IPS-20b (cell line): ENCODE data around the gene DPEP1.
"Not testable (repeated sequence)": the region's sequence is repeated elsewhere in the genome, so short reads cannot be mapped to it uniquely, and the experiment has no call there.

Source experiments
- H3K27ac ChIP-seq: one replicate; pipeline ENCODE4 v1.5.1; 2013; ENCODE audit warnings: low read length
- H3K27me3 ChIP-seq: 2 replicates; pipeline ENCODE4 v1.6.1; 2013; ENCODE audit warnings: mild to moderate bottlenecking, low read length, inconsistent platforms; ENCODE audit not compliant: insufficient read depth
- H3K36me3 ChIP-seq: 2 replicates; pipeline ENCODE4 v1.6.1; 2013; ENCODE audit warnings: low read depth, mild to moderate bottlenecking, inconsistent platforms, low read length, moderate library complexity; ENCODE audit not compliant: insufficient read depth
- H3K4me1 ChIP-seq: 2 replicates; pipeline ENCODE4 v1.6.1; 2013; ENCODE audit warnings: mild to moderate bottlenecking, control low read depth, inconsistent platforms, low read length, moderate library complexity; ENCODE audit not compliant: insufficient read depth
- H3K4me3 ChIP-seq: 2 replicates; pipeline ENCODE4 v1.5.1; 2013; ENCODE audit warnings: mild to moderate bottlenecking, low read length, inconsistent platforms
- H3K9ac ChIP-seq: 2 replicates; pipeline ENCODE4 v1.6.1; 2013; ENCODE audit warnings: low read depth, mild to moderate bottlenecking, inconsistent platforms, low read length, moderate library complexity
- H3K9me3 ChIP-seq: 2 replicates; pipeline ENCODE4 v1.6.1; 2013; ENCODE audit warnings: mild to moderate bottlenecking, low read depth, low read length, inconsistent platforms; ENCODE audit not compliant: insufficient read depth

Gene DPEP1

DNA sequence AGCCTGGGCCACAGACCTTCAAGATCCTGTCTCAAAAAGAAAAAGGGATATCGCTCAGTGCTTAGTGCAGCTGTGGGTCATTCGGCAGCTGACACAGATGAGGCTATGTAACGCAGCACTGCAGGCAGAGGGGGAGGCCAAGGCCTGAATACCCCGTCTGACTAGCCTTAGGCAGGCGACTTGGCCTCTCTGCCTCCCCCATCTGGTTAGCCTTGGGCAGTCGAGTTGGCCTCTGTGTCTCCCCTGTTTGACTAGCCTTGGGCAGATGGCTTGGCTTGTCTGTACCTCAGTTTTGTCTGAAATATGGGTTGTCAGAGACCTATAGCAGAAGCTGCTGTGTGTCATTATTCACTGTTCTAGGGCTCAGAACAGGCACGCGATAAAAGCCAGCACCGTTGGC, 54.2 kb downstream of the DPEP1 start:
- Histone ChIP-seq H3K27ac (no peak overlapping the region), H3K4me3 (no peak overlapping the region), H3K27me3 (no peaks in the 10 kb centered on the region), H3K9me3 (peaks cover 14% of the 10 kb centered on the region; the same call in 1 of the 2 replicates), H3K4me1 (no peaks in the 10 kb centered on the region), H3K36me3 (peaks cover 16% of the 10 kb centered on the region), H3K9ac (no peak overlapping the region)

DNA sequence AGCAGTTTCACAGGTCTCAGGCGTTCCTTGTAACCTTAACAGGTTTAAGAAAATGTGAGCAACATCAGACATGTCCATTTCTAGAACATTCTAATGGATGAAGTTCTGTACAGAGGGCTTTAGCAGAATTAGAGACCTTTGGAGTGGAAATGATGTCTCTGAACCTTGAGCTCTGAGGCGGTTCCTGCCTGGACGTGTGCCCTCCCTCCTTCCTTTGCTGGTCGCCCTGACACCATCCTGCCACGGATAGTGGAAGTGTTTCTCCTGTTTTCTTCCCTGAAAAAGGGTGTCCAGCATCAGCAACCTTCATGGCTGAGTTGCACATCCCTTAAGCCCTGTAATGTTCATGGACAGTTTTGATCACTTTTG, 55.3 kb downstream of the DPEP1 start:
- Histone ChIP-seq H3K9ac (no peak overlapping the region), H3K9me3 (peaks cover 14% of the 10 kb centered on the region; the same call in 1 of the 2 replicates), H3K27me3 (no peaks in the 10 kb centered on the region), H3K4me1 (no peaks in the 10 kb centered on the region), H3K27ac (no peak overlapping the region), H3K4me3 (no peak overlapping the region), H3K36me3 (peaks cover 5% of the 10 kb centered on the region; the same call in 1 of the 2 replicates)

DNA sequence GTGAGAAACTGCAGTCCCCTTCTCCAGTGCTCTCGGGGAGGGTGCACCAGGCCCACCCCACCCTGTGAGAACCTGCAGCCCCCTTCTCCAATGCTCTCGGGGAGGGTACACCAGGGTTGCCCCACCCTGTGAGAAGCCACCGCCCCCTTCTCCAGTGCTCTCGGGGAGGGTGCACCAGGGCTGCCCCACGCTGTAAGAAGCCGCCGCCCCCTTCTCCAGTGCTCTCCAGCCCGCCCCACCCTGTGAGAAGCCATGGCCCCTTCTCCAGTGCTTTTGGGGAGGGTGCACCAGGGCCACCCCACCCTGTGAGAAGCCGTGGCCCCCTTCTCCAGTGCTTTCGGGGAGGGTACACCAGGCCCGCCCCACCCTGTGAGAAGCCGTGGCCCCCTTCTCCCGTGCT, 56.3 kb downstream of the DPEP1 start:
- H3K27ac ChIP-seq, result no peak overlapping the region
- no peaks in the 10 kb centered on the region for H3K27me3 ChIP-seq
- H3K9me3 ChIP-seq, result peaks cover 13% of the 10 kb centered on the region; the same call in 1 of the 2 replicates
- no peaks in the 10 kb centered on the region for H3K36me3 ChIP-seq
- no peak overlapping the region for H3K4me3 ChIP-seq
- H3K9ac ChIP-seq, result no peak overlapping the region
- no peaks in the 10 kb centered on the region for H3K4me1 ChIP-seq

DNA sequence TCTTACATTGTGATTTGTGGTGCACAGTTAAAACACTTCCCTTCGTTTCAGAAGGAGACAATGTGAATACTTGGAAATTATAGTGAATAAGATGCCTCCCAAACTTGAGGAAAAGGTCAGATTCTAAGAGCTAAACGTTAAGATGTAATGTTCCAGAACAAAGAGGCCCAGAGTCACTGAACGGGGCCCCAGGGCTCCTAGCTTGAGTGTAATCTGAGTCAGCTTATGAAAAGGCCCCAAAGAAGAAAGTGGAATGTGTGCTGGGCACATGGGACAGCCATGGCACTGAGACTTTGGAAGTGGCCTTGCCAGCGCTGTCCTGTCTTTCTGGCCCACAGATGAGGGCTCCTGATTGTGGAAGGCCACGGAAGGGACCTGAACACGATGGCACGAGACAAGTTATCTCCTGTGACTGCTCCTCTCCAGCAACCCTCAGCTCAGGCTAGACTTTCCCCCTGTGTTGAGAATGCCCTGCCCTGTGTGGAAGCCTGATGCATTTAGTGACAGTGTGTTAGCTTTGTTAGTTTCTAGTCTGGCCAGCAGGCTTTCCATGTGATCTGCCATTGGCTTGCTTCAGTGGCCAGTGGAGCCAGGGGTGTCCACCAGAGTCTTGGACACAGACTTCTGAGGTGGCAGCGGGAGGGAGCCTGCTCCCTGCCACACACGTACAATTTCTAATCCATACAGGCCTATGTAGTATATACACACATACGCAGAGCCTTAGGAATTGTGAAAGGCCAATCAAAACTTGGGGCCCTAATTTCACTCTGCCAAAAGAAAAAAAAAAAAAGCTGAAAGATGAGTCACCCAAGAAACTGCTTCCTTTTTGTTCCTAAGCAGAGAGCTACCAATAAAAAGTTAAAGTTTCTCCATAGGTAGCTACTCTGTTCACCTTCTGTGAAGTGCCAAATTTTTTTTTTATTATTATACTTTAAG, 57.3 kb downstream of the DPEP1 start:
- Histone ChIP-seq H3K9ac (no peak overlapping the region), H3K36me3 (no peaks in the 10 kb centered on the region), H3K27ac (no peak overlapping the region)

DNA sequence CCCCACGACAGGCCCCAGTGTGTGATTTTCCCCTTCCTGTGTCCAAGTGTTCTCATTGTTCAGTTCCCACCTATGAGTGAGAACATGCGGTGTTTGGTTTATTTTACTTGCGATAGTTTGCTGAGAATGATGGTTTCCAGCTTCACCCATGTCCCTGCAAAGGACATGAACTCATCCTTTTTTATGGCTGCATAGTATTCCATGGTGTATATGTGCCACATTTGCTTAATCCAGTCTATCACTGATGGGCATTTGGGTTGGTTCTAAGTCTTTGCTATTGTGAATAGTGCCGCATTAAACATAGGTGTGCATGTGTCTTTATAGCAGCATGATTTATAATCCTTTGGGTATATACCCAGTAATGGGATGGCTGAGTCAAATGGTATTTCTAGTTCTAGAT, 58.1 kb downstream of the DPEP1 start:
- not testable (repeated sequence) for H3K27ac ChIP-seq, H3K4me1 ChIP-seq, H3K9me3 ChIP-seq, H3K4me3 ChIP-seq, H3K27me3 ChIP-seq, H3K9ac ChIP-seq, H3K36me3 ChIP-seq

More for the DNA sequence above, 57.3 kb downstream of the DPEP1 start:
- Histone ChIP-seq H3K9me3 (peaks cover 8% of the 10 kb centered on the region; the same call in 1 of the 2 replicates), H3K4me1 (no peaks in the 10 kb centered on the region), H3K4me3 (no peak overlapping the region), H3K27me3 (no peaks in the 10 kb centered on the region)

DNA sequence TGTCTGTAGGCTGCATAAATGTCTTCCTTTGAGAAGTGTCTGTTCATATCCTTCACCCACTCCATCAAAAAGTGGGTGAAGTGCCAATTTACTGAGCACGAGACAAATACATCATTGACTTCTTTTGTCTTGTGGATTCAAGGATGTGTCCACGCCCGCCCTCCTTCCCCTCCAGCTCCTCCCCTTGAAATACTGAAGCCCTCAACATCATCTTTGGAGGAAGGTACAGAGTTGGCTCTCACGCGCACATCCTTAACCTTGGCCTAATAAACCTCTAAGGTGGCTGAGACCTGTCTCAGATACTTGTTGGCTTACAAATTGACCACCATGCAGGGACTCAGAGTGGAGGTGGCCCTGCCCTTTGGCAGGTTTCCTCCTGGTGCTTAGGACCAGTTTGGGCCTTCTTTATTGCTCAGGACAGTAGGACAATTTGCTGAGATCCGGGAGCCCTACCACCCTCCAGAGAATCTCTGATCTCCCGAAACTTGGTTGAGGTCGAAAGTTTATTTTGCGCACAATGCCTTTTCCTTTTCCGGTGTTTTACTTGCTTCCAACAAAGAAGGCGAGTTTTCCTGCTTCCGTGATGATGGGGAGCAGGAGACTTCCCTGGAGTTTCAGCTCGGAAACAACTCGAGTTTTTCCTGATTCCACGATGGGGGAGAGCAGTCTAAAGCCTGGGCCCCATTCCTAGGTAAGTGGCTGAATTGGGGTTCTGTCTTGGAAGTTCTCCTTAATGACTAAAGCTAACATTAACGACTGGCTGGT, 58.9 kb downstream of the DPEP1 start:
- no peak overlapping the region for H3K4me3 ChIP-seq
- H3K27me3 ChIP-seq, result no peaks in the 10 kb centered on the region
- no peaks in the 10 kb centered on the region for H3K36me3 ChIP-seq
- no peak overlapping the region for H3K27ac ChIP-seq
- no peaks in the 10 kb centered on the region for H3K4me1 ChIP-seq
- H3K9ac ChIP-seq, result no peak overlapping the region
- H3K9me3 ChIP-seq, result peaks cover 10% of the 10 kb centered on the region; the same call in 1 of the 2 replicates

DNA sequence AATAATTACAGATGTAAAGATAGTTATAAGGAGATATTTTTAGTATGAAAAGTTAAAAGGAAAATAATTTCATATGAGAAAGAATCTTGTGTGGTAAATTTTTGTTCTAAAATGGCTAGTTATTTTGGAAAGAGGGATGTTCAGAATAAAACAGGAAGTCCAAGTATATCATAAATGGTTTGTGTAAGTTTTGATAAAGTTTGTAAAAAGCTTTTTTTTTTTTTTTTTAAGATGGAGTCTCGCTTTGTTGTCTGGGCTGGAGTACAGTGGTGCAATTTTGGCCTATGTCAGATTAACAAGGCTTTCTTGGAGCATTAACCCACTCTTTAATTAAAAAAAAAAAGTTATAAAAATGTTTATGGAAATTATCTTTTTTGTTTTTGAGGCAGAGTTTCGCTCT, 64.8 kb downstream of the DPEP1 start:
- H3K27ac ChIP-seq, result no peak overlapping the region
- H3K27me3 ChIP-seq, result no peaks in the 10 kb centered on the region
- peaks cover 34% of the 10 kb centered on the region for H3K9me3 ChIP-seq
- 0 out of 2 replicates have a peak, but pooled peaks cover 8% of the 10 kb centered on the region for H3K36me3 ChIP-seq
- H3K4me3 ChIP-seq, result no peak overlapping the region
- H3K9ac ChIP-seq, result no peak overlapping the region
- no peaks in the 10 kb centered on the region for H3K4me1 ChIP-seq

DNA sequence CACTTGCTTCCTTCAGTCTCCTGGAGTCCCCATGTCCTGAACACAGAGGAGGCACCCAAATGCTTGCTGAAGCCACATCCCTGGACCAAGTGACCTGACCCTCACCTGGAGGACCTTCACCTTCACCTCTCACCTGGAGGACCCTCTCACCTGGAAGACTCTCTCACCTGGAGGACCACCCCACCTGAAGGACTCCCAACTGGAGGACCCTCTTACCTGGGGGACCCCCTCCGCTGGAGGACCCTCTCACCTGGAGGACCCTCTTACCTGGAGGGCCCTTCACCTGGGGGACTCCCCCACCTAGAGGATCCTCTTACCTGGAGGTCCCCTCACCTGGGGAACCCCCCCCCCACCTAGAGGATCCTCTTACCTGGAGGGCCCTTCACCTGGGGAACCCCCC, 72.5 kb downstream of the DPEP1 start:
- H3K27ac ChIP-seq, result no peak overlapping the region
- H3K9ac ChIP-seq, result no peak overlapping the region
- no peaks in the 10 kb centered on the region for H3K27me3 ChIP-seq
- H3K36me3 ChIP-seq, result peaks cover 34% of the 10 kb centered on the region
- peaks cover 20% of the 10 kb centered on the region for H3K9me3 ChIP-seq
- 0 out of 2 replicates have a peak, but pooled peaks cover 6% of the 10 kb centered on the region for H3K4me1 ChIP-seq
- H3K4me3 ChIP-seq, result peak overlapping the region; percentile 93; the same call in 1 of the 2 replicates

DNA sequence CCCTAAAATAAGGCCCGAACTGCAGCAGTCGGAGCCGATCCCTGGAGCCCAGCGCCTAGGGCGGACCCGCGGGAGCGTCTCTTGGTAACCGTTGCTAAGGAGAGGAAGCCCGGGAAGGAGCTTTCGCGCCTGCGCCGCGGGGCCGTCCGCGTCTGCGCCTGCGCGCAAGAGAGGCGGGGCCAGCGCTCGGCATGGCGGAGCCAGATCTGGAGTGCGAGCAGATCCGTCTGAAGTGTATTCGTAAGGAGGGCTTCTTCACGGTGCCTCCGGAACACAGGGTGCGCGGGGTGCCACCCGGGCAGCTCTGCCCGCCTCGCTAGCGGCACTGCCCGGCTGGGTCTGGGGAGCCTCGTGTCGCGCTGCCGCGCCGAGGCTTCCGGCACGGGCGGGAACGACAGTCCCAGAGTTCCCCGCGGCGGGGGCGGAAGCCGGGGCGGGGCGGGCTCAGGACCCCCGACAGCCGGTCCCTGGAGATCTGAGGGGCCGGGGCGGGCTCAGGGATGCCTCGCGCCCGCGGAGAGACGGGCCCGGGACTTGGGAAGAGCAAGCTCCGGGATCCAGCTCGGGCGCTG, 73.2 kb downstream of the DPEP1 start, which contains the start of gene CDK10:
Gene CDK10 (plus strand): TSS at position 170 of the 572 bp plus-strand sequence. CDS start 22 bp downstream, at position 192.
- Histone ChIP-seq H3K27ac (peak within 1 kb of the TSS; percentile 89), H3K9me3 (peaks cover 15% of the 10 kb centered on the region), H3K36me3 (peaks cover 39% of the 10 kb centered on the region), H3K4me1 (0 out of 2 replicates have a peak, but pooled peaks cover 6% of the 10 kb centered on the region), H3K4me3 (peak within 1 kb of the TSS; percentile 93), H3K9ac (peak within 1 kb of the TSS; percentile 91), H3K27me3 (no peaks in the 10 kb centered on the region)

DNA sequence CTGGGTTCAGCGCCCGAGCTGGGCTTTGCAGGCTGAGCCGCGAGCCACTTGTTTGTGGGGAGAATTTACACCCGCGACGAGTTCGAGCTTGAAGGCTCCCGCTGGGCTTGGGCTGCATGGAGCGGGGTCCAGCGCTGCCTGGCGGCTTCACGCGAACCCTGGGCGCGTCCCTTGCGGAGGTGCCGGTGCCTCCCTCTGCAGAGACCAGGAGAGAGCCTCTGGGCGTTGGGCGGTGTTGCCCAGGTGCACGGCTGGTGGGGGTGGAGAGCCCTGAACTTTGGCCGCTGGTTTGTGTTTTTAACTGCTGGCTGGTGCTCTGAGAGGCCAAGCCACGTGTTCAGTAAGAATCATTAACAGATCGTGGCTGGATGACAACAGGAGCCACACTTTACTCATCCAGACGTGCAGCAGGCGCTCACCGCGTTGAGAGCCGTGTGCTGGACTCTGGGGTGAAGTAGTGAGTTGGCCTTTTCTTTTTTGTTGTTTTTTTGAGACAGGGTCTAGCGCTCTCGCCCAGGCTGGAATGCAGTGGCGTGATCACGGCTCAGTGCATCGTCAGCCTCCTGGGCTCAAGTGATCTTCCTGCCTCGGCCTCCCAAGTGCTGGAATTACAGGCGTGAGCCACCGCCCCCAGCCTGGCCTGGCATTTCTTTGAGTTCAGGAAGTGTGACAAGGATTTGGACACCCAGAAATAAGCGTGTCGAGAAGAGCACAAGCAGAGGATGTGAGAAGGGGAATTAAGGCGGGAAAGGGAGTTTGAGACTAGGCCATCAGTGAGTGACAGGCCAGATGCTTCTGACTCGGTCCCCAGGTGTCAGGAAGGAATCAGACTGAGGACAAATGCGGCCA, 73.9 kb downstream of the DPEP1 start:
- Histone ChIP-seq H3K27me3 (no peaks in the 10 kb centered on the region), H3K27ac (peak overlapping the region; percentile 89), H3K9ac (peak overlapping the region; percentile 91), H3K36me3 (peaks cover 43% of the 10 kb centered on the region), H3K4me3 (peak overlapping the region; percentile 93), H3K9me3 (peaks cover 15% of the 10 kb centered on the region), H3K4me1 (0 out of 2 replicates have a peak, but pooled peaks cover 6% of the 10 kb centered on the region)
